Naive thymus-derived CD8-positive, alpha-beta T cell (primary cell): ENCODE measurements around the gene MDGA2. TPM values are rescaled to one million over a fixed set of nuclear protein-coding genes. Genes with fewer than 3 reads are reported as not detected.
"Not testable (repeated sequence)": the region's sequence is repeated elsewhere in the genome, so short reads cannot be mapped to it uniquely, and the experiment has no call there.

ENCODE experiments used
- ATAC-seq, 2 donors: fragments of 150-1000 bp; cut with Tn5 transposase in 1 of 2; sonication (Bioruptor Pico), chemical (Tn5 transposase) in 1 of 2; 1 replicate in 1 of 2; 2 replicates in 1 of 2; pipeline ENCODE4 v1.10.0; 2021; ENCODE audit warnings: mild to moderate bottlenecking in 2 of 2, moderate library complexity in 2 of 2
- POLR2A ChIA-PET: fragments of 350-600 bp; sonication (Branson Sonifier 250); formaldehyde crosslinking; loops from one replicate; lab custom pipeline; 2021; ENCODE audit warnings: antibody characterized with exemption; lab: Charles Lee
- DNase-seq, 10 donors: peaks; one replicate each; pipeline versions ENCODE4 v3.0.0 to v3.0.0-alpha.2; 2020 to 2022
- H3K27ac Mint-ChIP-seq, 10 donors: one replicate each; pipeline ENCODE4 v1.8.0; 2020 to 2022; ENCODE audit warnings: mild to moderate bottlenecking in 10 of 10, mixed read lengths in 10 of 10, moderate library complexity in 4 of 10, inconsistent platforms in 1 of 10
- H3K27me3 Mint-ChIP-seq, 5 donors: one replicate each; pipeline ENCODE4 v1.8.0; 2021 to 2022; ENCODE audit warnings: mixed read lengths in 5 of 5
- H3K36me3 Mint-ChIP-seq, 3 donors: one replicate each; pipeline ENCODE4 v1.8.0; 2020 to 2022; ENCODE audit warnings: mixed read lengths in 3 of 3, mild to moderate bottlenecking in 2 of 3, inconsistent platforms in 1 of 3
- H3K4me1 Mint-ChIP-seq, 4 donors: one replicate each; pipeline ENCODE4 v1.8.0; 2021 to 2022; ENCODE audit warnings: mixed read lengths in 4 of 4
- H3K4me3 Mint-ChIP-seq, 10 donors: one replicate each; pipeline ENCODE4 v1.8.0; 2020 to 2022; ENCODE audit warnings: mild to moderate bottlenecking in 10 of 10, mixed read lengths in 10 of 10, moderate library complexity in 6 of 10, inconsistent platforms in 1 of 10
- H3K9me3 Mint-ChIP-seq, 9 donors: one replicate each; pipeline ENCODE4 v1.8.0; 2020 to 2022; ENCODE audit warnings: mixed read lengths in 9 of 9, mild to moderate bottlenecking in 3 of 9, inconsistent platforms in 1 of 9, moderate library complexity in 1 of 9
- polyA plus RNA-seq, 3 donors: library from polyadenylated mRNA; unstranded; fragments of 300-500 nt; fragmentation: Illumina TruSeq; gene quantifications; one replicate each; pipeline ENCODE4 v1.2.3, GENCODE V29; 2021
- total RNA-seq, 8 experiments: library from RNA in 2 of 8; stranded (reverse) in 2 of 8; gene quantifications; one replicate each; pipeline ENCODE4 v1.2.3 and lab custom pipeline; 2021 to 2026

MDGA2 gene
- total and polyA plus RNA-seq, 5 experiments from 2014 or later, result not detected

GRCh38 chr14:47276931-47277330 is 398.5 kb downstream of the MDGA2 start:
- Mint-ChIP-seq H3K36me3 (no peaks in the 10 kb centered on the region), H3K4me1 (no peaks in the 10 kb centered on the region), H3K27me3 (no peaks in the 10 kb centered on the region), H3K4me3 (no peak overlapping the region), H3K27ac (no peak overlapping the region), H3K9me3 (peaks cover 0 to 3% (median 0%) of the 10 kb centered on the region in 9 donors)
- POLR2A ChIA-PET, result no interaction called here
- DNase-seq (no peak), ATAC-seq (no peak)

GRCh38 chr14:47273939-47274338 is 401.5 kb downstream of the MDGA2 start:
- POLR2A ChIA-PET, result no interaction called here
- H3K36me3 Mint-ChIP-seq, result no peaks in the 10 kb centered on the region
- H3K4me3 Mint-ChIP-seq, result no peak overlapping the region
- H3K27ac Mint-ChIP-seq, result no peak overlapping the region
- no peak for DNase-seq
- H3K9me3 Mint-ChIP-seq, result peaks cover 0 to 3% (median 0%) of the 10 kb centered on the region in 9 donors
- no peaks in the 10 kb centered on the region for H3K27me3 Mint-ChIP-seq
- H3K4me1 Mint-ChIP-seq, result no peaks in the 10 kb centered on the region
- ATAC-seq, result no peak

GRCh38 chr14:47270715-47271114 is 404.7 kb downstream of the MDGA2 start:
- H3K9me3 Mint-ChIP-seq, result peaks cover 0 to 3% (median 0%) of the 10 kb centered on the region in 9 donors
- no peaks in the 10 kb centered on the region for H3K4me1 Mint-ChIP-seq
- ATAC-seq (no peak), DNase-seq (no peak)
- no peaks in the 10 kb centered on the region for H3K36me3 Mint-ChIP-seq
- no peak overlapping the region for H3K27ac Mint-ChIP-seq
- H3K4me3 Mint-ChIP-seq, result no peak overlapping the region
- POLR2A ChIA-PET, result no interaction called here
- no peaks in the 10 kb centered on the region for H3K27me3 Mint-ChIP-seq

GRCh38 chr14:47269756-47270492 is 405.5 kb downstream of the MDGA2 start:
- no peak overlapping the region for H3K4me3 Mint-ChIP-seq
- no peaks in the 10 kb centered on the region for H3K36me3 Mint-ChIP-seq
- DNase-seq (no peak), ATAC-seq (no peak)
- H3K9me3 Mint-ChIP-seq, result peaks cover 0 to 3% (median 0%) of the 10 kb centered on the region in 9 donors
- no peaks in the 10 kb centered on the region for H3K4me1 Mint-ChIP-seq
- H3K27ac Mint-ChIP-seq, result no peak overlapping the region
- POLR2A ChIA-PET, result no interaction called here
- no peaks in the 10 kb centered on the region for H3K27me3 Mint-ChIP-seq

GRCh38 chr14:47264842-47265241 is 410.6 kb downstream of the MDGA2 start:
- POLR2A ChIA-PET, result no interaction called here
- Mint-ChIP-seq H3K4me3 (no peak overlapping the region), H3K27me3 (no peaks in the 10 kb centered on the region), H3K9me3 (peaks cover 0 to 4% (median 0%) of the 10 kb centered on the region in 9 donors), H3K36me3 (no peaks in the 10 kb centered on the region), H3K27ac (no peak overlapping the region), H3K4me1 (no peaks in the 10 kb centered on the region)
- DNase-seq (no peak), ATAC-seq (no peak)

GRCh38 chr14:47262801-47263200 is 412.6 kb downstream of the MDGA2 start:
- Mint-ChIP-seq H3K36me3 (no peaks in the 10 kb centered on the region), H3K27ac (no peak overlapping the region), H3K4me1 (no peaks in the 10 kb centered on the region), H3K9me3 (peaks cover 0 to 17% (median 0%) of the 10 kb centered on the region in 9 donors), H3K27me3 (no peaks in the 10 kb centered on the region), H3K4me3 (no peak overlapping the region)
- ATAC-seq (no peak), DNase-seq (no peak)
- POLR2A ChIA-PET, result no interaction called here

- no peaks in the 10 kb centered on the region for H3K36me3 Mint-ChIP-seq
- no peaks in the 10 kb centered on the region for H3K4me1 Mint-ChIP-seq
- no peak overlapping the region for H3K4me3 Mint-ChIP-seq
- POLR2A ChIA-PET, result no interaction called here
- H3K27ac Mint-ChIP-seq, result no peak overlapping the region
- no peak for DNase-seq
- ATAC-seq, result no peak
- H3K9me3 Mint-ChIP-seq, result peaks cover 0 to 18% (median 0%) of the 10 kb centered on the region in 9 donors
- H3K27me3 Mint-ChIP-seq, result no peaks in the 10 kb centered on the region
Observed at GRCh38 chr14:47261350-47261749, 414.1 kb downstream of the MDGA2 start.

- no peak overlapping the region for H3K27ac Mint-ChIP-seq
- H3K4me3 Mint-ChIP-seq, result no peak overlapping the region
- H3K27me3 Mint-ChIP-seq, result no peaks in the 10 kb centered on the region
- POLR2A ChIA-PET, result no interaction called here
- H3K36me3 Mint-ChIP-seq, result no peaks in the 10 kb centered on the region
- peaks cover 0 to 20% (median 0%) of the 10 kb centered on the region in 9 donors for H3K9me3 Mint-ChIP-seq
- ATAC-seq, result no peak
- no peaks in the 10 kb centered on the region for H3K4me1 Mint-ChIP-seq
- DNase-seq, result no peak
Observed at GRCh38 chr14:47259796-47260195, 415.6 kb downstream of the MDGA2 start.

GRCh38 chr14:47257013-47257412 is 418.4 kb downstream of the MDGA2 start:
- POLR2A ChIA-PET, result no interaction called here
- H3K4me3 Mint-ChIP-seq, result no peak overlapping the region
- DNase-seq (no peak), ATAC-seq (no peak)
- no peaks in the 10 kb centered on the region for H3K4me1 Mint-ChIP-seq
- no peaks in the 10 kb centered on the region for H3K27me3 Mint-ChIP-seq
- H3K36me3 Mint-ChIP-seq, result peaks cover 0 to 6% (median 0%) of the 10 kb centered on the region in 3 donors
- no peak overlapping the region for H3K27ac Mint-ChIP-seq
- H3K9me3 Mint-ChIP-seq, result peaks cover 0 to 35% (median 6%) of the 10 kb centered on the region in 9 donors

- H3K4me1 Mint-ChIP-seq, result no peaks in the 10 kb centered on the region
- H3K27ac Mint-ChIP-seq, result no peak overlapping the region
- H3K4me3 Mint-ChIP-seq, result no peak overlapping the region
- H3K36me3 Mint-ChIP-seq, result peaks cover 0 to 6% (median 0%) of the 10 kb centered on the region in 3 donors
- ATAC-seq (no peak), DNase-seq (no peak)
- POLR2A ChIA-PET, result no interaction called here
- peaks cover 0 to 26% (median 10%) of the 10 kb centered on the region in 9 donors for H3K9me3 Mint-ChIP-seq
- peaks cover 0 to 3% (median 0%) of the 10 kb centered on the region in 5 donors for H3K27me3 Mint-ChIP-seq
Observed at GRCh38 chr14:47252802-47253201, 422.6 kb downstream of the MDGA2 start.

- no peak overlapping the region for H3K27ac Mint-ChIP-seq
- peaks cover 0 to 12% (median 0%) of the 10 kb centered on the region in 9 donors for H3K9me3 Mint-ChIP-seq
- ATAC-seq, result no peak
- H3K36me3 Mint-ChIP-seq, result no peaks in the 10 kb centered on the region
- peaks cover 0 to 3% (median 0%) of the 10 kb centered on the region in 5 donors for H3K27me3 Mint-ChIP-seq
- H3K4me1 Mint-ChIP-seq, result no peaks in the 10 kb centered on the region
- no peak overlapping the region for H3K4me3 Mint-ChIP-seq
- POLR2A ChIA-PET, result no interaction called here
- no peak for DNase-seq
Observed at GRCh38 chr14:47246367-47246766, 429.0 kb downstream of the MDGA2 start.

- H3K9me3 Mint-ChIP-seq, POLR2A ChIA-PET, ATAC-seq, H3K4me3 Mint-ChIP-seq, H3K27ac Mint-ChIP-seq, H3K27me3 Mint-ChIP-seq, DNase-seq, H3K4me1 Mint-ChIP-seq, H3K36me3 Mint-ChIP-seq: not testable (repeated sequence)
Observed at GRCh38 chr14:47242579-47242978, 432.8 kb downstream of the MDGA2 start.

- DNase-seq, result no peak
- POLR2A ChIA-PET, result no interaction called here
- H3K27ac Mint-ChIP-seq, result no peak overlapping the region
- H3K36me3 Mint-ChIP-seq, result no peaks in the 10 kb centered on the region
- no peak overlapping the region for H3K4me3 Mint-ChIP-seq
- ATAC-seq, result no peak
- no peaks in the 10 kb centered on the region for H3K4me1 Mint-ChIP-seq
- H3K27me3 Mint-ChIP-seq, result no peaks in the 10 kb centered on the region
- peaks cover 0 to 5% (median 0%) of the 10 kb centered on the region in 9 donors for H3K9me3 Mint-ChIP-seq
Observed at GRCh38 chr14:47240748-47241437, 434.5 kb downstream of the MDGA2 start.
